ENCODE data around the gene RXFP1.

- TF ChIP-seq, protein P1, sequence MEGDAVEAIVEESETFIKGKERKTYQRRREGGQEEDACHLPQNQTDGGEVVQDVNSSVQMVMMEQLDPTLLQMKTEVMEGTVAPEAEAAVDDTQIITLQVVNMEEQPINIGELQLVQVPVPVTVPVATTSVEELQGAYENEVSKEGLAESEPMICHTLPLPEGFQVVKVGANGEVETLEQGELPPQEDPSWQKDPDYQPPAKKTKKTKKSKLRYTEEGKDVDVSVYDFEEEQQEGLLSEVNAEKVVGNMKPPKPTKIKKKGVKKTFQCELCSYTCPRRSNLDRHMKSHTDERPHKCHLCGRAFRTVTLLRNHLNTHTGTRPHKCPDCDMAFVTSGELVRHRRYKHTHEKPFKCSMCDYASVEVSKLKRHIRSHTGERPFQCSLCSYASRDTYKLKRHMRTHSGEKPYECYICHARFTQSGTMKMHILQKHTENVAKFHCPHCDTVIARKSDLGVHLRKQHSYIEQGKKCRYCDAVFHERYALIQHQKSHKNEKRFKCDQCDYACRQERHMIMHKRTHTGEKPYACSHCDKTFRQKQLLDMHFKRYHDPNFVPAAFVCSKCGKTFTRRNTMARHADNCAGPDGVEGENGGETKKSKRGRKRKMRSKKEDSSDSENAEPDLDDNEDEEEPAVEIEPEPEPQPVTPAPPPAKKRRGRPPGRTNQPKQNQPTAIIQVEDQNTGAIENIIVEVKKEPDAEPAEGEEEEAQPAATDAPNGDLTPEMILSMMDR (optimal IDR thresholded peaks at IDR 0.05 in 1 of 3, IDR thresholded peaks at IDR 0.05 in 1 of 3, conservative IDR thresholded peaks at IDR 0.05 in 1 of 3; ENCODE audit: extremely low read depth in 1 of 3, insufficient read depth in 2 of 3, low read length in 3 of 3): no peak
- no peak for TF ChIP-seq EZH2 (IDR thresholded peaks at IDR 0.05; ENCODE audit: low read length)
These were observed 89.1 kb downstream of the RXFP1 start for GRCh38 chr4:158610790-158611189.

All from keratinocyte (primary cell).